ENCODE results near the gene ABCA7.
A peak's percentile ranks its signal among the peaks of the same experiment; 100 is the strongest.

The ABCA7 gene

GRCh38 chr19:1088416-1089010 lies 48.6 kb downstream of the ABCA7 start:
- DNase-seq: no peak

- DNase-seq: no peak
Observed at GRCh38 chr19:1089126-1089771, 49.3 kb downstream of the ABCA7 start.

DNA sequence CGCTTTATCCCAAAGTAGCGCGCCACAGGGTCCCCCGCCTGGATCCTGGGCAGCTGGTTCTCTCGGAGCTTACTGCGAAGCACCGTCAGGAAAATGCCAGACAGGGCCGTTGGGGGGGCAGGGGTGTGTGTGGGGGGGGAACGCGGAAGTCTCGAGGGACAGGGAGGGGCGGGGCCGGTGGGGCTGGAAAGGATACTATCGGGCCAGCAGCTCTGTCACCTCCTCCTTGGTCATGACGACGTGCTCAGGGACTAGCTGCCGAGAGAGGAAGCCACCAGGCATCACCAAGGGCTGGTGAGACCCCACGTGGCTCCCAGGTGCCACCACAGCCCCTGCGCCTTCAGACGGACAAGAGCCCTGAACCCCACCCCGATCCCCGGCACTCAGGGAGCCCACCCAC lies 50.0 kb downstream of the ABCA7 start:
- no peak for DNase-seq

DNA sequence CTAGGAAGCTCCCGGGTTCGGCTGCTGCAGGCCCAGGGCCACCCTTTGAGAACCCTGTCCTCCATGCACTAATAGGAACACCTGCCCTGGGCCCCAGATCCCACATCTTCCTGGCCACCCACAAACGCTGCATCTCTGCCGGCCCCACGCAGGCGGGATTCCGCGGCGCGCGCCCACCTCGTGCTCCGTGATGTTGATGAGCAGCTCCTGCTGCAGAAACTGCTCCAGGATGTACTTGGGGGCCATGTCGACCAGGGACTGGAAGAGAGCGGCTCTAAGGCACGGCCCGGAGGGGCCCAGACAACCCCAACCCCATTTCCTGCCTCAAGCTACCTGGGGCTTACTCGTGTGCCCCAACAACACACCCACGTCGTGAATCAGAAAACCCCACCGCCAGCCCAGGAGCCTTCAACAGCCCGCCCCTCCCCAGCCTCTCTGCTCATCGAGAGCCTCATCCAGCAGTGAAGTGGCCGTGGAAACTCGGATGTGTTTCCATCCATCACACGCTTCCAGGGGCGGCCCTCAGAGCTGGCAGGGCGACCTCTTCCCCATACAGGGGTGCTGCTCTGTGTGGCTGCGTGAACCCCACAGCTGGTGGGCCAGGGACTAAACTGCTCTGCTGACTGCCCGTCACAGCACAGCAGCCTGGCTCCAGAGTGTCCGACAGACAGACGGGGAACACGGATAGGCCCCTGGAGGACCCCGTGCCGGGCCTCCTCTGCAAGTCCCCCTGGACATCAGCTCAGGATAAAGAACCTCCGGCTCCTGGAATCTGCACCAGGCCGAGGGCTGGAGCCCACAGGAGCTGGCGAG lies 51.0 kb downstream of the ABCA7 start:
- no peak for DNase-seq

DNA sequence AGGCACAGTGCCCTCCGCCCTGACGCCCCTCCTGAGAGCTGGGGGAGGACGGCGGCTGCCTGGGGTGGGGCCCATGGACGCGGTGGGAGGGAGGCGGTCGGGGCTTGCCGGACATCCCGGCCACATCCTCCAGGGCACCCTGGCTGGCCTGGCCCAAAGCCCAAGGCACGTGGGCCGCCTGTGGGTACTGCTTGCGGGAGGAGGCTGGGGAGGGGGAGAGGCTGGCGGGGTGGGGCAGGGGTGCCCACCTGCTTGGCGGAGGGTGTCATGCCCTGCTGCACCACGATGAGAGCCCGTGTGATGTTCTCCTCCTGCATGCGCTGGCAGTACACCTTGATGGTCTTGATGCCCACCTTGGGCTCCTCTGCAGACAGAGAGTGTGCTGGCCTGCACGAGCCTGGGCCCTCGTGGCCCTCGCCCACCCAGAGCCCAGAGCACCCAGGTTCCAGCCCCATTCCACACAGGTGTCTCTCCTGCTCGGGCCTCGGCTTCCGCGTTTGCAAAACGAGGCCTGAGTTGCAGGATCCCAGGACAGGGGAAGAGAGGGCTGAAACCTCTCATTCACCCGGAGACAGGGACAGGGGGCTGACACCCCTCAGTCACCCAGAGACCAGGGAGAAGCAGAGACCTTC lies 51.8 kb downstream of the ABCA7 start:
- DNase-seq: no peak

DNA sequence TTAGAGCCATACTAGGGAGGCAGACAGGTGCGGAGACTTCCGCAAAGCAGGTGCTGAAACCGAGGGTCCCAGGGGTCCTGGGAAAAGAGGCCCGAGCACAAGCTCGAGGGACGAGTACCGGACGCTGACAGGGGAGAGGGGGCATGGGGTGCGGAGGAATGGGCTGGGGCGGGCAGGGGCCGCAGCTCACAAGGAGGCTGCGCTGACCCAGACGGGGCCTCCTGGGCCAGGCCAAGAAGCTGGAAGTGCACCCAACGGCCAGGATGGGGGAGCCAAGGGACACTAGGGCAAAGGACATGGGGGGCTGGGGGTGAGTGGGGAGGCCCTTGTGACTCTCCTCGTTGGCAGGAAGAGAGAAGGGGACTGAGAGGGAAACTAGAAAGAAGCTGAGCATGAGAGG lies 53.4 kb downstream of the ABCA7 start:
- no peak for DNase-seq

- DNase-seq: no peak
Observed at GRCh38 chr19:1093811-1094553, 54.1 kb downstream of the ABCA7 start.

GRCh38 chr19:1094655-1094977 lies 54.7 kb downstream of the ABCA7 start:
- no peak for DNase-seq

DNA sequence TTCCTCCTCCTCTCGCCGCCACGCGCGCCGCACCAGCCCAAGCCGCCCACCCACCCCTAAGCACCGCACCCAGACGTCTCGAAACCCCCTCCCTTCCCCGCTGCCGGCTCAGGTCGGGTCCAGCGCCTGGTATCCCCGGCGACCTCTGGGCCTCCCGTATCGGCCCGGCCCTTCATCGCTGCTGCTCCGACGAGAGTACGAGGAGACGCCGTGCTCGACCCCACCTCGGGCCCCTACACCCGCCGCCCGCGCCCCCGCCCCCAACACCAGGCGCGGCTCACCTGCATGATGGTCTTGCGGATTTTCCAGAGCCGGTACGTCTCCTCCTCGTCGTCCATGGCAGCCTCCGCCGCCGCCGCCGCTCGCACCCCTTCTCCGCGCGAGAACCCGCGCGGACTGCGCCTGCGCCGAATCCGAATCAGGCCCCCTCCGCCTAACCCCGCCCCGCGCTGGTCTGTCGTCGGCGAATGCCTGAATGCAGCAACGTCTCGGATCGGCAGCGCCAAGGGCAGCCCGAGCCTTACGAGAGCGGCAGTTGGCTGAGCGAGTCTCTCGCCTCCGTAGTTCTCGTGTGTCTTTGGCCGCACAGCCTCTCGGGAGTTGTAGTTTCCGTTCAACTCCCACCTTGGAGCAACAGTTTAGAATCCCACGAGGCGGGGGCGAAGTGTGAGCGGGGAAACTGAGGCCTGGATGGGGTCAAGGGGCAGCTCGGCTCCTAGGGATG lies 55.2 kb downstream of the ABCA7 start, which contains the start of gene POLR2E:
TSS of gene POLR2E (minus strand) at position 398 of the 724 bp plus-strand sequence. CDS start at position 338, 60 bp downstream.
- peak; percentile 99 for DNase-seq

DNA sequence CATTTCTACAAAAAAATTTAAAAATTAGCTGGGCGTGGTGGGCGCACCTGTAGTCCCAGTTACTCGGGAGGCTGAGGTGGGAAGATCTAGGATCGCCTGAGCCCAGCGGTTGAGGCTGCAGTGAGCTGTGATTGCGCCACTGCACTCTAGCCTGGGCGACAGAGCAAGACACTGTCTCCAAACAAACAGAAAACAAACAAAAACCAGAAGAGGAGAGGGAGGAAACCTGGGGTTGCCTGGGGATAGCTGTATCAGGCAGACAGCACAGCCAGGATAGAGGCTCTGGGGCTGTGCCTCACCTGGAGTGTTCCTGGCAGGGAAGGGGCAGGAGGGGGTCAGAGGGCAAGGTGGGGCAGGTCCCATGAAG lies 57.9 kb downstream of the ABCA7 start:
- no peak for DNase-seq

GRCh38 chr19:1098177-1099051 lies 58.5 kb downstream of the ABCA7 start:
- peak; percentile 13 for DNase-seq

DNA sequence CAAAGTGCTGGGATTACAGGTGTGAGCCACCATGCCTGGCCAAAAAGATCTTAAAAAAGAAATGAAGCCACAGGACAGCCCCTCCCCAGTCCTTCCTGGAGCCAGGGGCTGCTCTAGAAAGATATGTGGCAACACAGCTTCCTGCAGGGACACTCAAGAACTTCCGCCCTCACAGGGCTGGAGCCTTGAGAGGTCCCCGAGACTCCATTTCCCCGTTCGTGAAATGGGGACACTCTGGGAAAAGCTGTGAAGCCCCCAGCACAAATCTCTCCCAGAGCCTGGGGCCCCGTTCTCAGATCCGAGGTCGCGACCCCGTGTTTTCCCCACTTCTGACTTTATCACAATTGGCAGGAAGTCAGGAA lies 61.4 kb downstream of the ABCA7 start:
- DNase-seq: no peak

DNA sequence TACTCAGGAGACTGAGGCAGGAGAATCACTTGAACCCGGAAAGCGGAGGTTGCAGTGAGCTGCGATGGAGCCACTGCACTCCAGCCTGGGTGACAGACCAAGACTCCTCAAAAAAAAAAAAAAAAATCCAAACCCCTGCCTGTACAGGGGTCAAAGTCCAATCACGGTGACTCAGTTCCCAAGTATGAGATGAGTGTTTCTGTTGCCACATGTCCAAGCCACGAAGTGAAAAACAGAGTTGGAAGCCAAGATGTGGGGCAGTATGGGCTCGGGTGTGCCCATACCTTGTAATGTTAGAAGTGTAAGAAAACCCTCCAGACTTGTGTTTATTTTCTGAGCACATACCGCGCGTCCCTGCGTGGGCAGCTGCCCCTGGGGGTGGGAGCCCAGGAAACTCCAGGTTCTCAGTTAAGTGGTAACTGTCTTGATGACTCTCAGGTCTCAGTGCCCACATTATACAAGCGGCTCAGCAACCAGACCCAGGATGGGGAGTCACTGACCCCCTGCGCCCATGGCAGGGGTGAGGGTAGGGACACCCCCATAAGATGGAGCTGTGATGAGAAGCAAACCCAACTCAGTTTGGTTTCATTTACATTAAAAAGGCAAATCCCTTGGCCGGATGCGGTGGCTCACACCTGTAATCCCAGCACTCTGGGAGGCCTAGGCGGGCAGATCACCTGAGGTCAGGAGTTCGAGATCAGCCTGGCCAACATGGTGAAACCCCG lies 62.7 kb downstream of the ABCA7 start:
- peak; percentile 99 for DNase-seq

DNA sequence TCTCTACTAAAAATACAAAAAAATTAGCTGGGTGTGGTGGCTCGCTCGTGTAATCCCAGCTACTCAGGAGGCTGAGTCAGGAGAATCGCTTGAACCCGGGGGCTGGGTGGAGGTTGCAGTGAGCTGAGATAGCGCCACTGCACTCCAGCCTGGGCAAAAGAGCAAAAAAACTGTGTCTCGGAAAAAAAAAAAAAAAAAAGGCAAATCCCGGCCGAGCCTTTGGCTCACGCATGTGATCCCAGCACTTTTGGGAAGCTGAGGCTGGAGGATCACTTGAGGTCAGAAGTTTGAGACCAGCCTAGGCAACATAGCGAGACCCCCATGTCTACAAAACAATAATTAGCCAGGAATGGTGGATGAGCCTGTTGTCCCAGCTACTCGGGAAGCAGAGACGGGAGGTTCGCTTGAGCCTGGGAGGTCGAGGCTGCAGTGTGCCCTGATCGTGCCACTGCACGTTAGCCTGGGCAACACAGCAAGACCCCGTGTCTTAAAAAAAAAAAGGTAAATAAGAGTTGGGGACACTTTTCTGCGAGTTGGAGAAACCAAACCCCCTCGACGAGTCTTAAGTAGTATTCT lies 63.3 kb downstream of the ABCA7 start:
- peak; percentile 40 for DNase-seq

DNA sequence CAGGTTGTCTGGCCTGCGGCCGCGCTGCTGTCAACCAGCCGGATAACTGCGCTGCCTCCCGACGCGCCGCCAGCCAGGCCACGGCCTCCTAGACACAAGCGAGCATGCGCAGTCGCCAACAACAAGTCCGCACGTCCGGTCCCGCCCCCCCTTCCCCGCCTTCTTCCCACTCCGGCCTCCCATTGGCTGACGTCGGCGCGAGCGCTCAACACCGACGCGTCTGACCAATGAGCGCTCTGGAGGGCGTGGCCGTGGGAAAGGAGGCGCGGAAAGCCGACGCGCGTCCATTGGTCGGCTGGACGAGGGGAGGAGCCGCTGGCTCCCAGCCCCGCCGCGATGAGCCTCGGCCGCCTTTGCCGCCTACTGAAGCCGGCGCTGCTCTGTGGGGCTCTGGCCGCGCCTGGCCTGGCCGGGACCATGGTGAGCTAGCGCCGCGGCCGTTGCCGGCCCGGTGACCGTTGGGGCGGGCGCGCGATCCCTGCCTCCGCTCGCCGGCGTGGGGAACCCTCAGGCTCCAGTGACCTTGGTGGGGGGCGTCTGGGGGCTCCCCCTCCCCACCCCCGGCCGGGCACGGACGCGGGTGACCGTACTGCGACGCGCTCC lies 63.9 kb downstream of the ABCA7 start, which contains the start of gene GPX4:
TSS of gene GPX4 (plus strand) at position 287 of the 603 bp plus-strand sequence. CDS start at position 337, 50 bp downstream.
- DNase-seq: peak; percentile 100

GRCh38 chr19:1104311-1105007 lies 64.6 kb downstream of the ABCA7 start:
- DNase-seq: peak; percentile 64

DNA sequence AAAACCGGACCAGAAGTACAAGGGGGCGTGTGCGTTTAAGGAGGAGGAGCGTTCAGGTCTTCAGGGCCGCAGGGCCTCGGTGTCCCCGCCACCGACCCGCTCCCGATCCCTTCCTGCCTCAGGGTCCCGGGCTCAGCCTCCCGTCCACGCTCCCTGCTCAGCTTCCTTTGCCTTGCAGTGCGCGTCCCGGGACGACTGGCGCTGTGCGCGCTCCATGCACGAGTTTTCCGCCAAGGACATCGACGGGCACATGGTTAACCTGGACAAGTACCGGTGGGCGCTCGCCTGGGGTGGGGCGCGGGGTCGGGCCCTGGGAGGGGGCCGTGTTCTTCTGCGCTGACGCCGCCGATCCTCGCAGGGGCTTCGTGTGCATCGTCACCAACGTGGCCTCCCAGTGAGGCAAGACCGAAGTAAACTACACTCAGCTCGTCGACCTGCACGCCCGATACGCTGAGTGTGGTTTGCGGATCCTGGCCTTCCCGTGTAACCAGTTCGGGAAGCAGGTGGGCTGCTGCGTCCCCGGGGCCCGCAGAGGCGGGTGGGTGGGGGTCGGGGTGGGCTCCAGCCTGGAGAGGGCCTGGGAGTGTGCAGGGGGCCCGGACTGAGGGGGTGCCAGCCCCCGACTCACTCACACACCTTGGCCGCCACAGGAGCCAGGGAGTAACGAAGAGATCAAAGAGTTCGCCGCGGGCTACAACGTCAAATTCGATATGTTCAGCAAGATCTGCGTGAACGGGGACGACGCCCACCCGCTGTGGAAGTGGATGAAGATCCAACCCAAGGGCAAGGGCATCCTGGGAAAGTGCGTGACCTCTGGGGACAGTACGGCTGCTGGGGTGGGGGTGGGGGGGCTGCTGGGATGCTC lies 65.3 kb downstream of the ABCA7 start:
- DNase-seq: peak; percentile 33

Data from fibroblast of skin of scalp (primary cell).